Neural cell (in vitro differentiated cells): Measurements from ENCODE around the gene LRRC4. TPM values are rescaled to one million over a fixed set of nuclear protein-coding genes. Genes with fewer than 3 reads are reported as not detected.
A peak's percentile ranks its signal among the peaks of the same experiment; 100 is the strongest.

Experiments used
- H2AFZ ChIP-seq: fragments of 200-600, 300-800 bp; sonication (generic), shearing (Covaris generic); 2 replicates; pipeline ENCODE4 v1.6.0; 2014; ENCODE audit warnings: low read depth, mild to moderate bottlenecking, antibody characterized with exemption, low read length, moderate library complexity
- H3F3A ChIP-seq: fragments of 200-600 bp; shearing (Covaris generic); 2 replicates; pipeline ENCODE4 v1.6.1; 2016; ENCODE audit warnings: mild to moderate bottlenecking, moderate library complexity, mixed read lengths, antibody characterized with exemption, low read length; ENCODE audit not compliant: insufficient read depth, poor library complexity, severe bottlenecking
- H3K27ac ChIP-seq: fragments of 200-600, 300-800 bp; sonication (generic), shearing (Covaris generic); 2 replicates; pipeline ENCODE4 v1.5.1; 2014; ENCODE audit warnings: mild to moderate bottlenecking, low read length, moderate library complexity
- H3K27me3 ChIP-seq: fragments of 300-800, 200-600 bp; sonication (generic), shearing (Covaris generic); 2 replicates; pipeline ENCODE4 v1.6.0; 2014; ENCODE audit warnings: mild to moderate bottlenecking, low read depth, low read length, moderate library complexity; ENCODE audit not compliant: insufficient read depth
- H3K36me3 ChIP-seq: fragments of 300-800, 200-600 bp; sonication (generic), shearing (Covaris generic); 2 replicates; pipeline ENCODE4 v1.5.1; 2014; ENCODE audit warnings: mild to moderate bottlenecking, antibody characterized with exemption, low read length, moderate library complexity; ENCODE audit not compliant: insufficient read depth
- H3K4me2 ChIP-seq: fragments of 300-800, 200-600 bp; sonication (generic), shearing (Covaris generic); 2 replicates; pipeline ENCODE4 v1.6.0; 2014; ENCODE audit warnings: mild to moderate bottlenecking, low read length
- H3K4me3 ChIP-seq: fragments of 300-800, 200-600 bp; sonication (generic), shearing (Covaris generic); 2 replicates; pipeline ENCODE4 v1.5.1; 2014; ENCODE audit warnings: mild to moderate bottlenecking, low read length, moderate library complexity
- H3K79me2 ChIP-seq: fragments of 200-600 bp; shearing (Covaris generic); replicated peaks from 2 replicates; pipeline ENCODE4 v1.6.0; 2014; ENCODE audit warnings: mild to moderate bottlenecking, low read length, moderate library complexity; ENCODE audit not compliant: insufficient read depth
- H3K9ac ChIP-seq: fragments of 300-800, 200-600 bp; sonication (generic), shearing (Covaris generic); 2 replicates; pipeline ENCODE4 v1.6.1; 2016; ENCODE audit warnings: mild to moderate bottlenecking, low read length, mixed read lengths
- H3K9me2 ChIP-seq: fragments of 200-600 bp; shearing (Covaris generic); 2 replicates; pipeline ENCODE4 v1.6.1; 2016; ENCODE audit warnings: mild to moderate bottlenecking, low read length, mixed read lengths; ENCODE audit not compliant: insufficient read depth
- H3K9me3 ChIP-seq: fragments of 200-600, 300-800 bp; sonication (generic), shearing (Covaris generic); 2 replicates; pipeline ENCODE4 v1.6.1; 2016; ENCODE audit warnings: mild to moderate bottlenecking, mixed run types, low read length, moderate library complexity, mixed read lengths
- H4K20me1 ChIP-seq: fragments of 200-600 bp; shearing (Covaris generic); 2 replicates; pipeline ENCODE4 v1.6.1; 2016; ENCODE audit warnings: mild to moderate bottlenecking, mixed run types; ENCODE audit not compliant: insufficient read depth
- CTCF ChIP-seq: fragments of 450-650 bp; IDR thresholded peaks from 2 replicates; pipeline ENCODE4 v1.5.1; 2014; ENCODE audit warnings: antibody characterized with exemption, mild to moderate bottlenecking, moderate library complexity; ENCODE audit not compliant: poor library complexity, severe bottlenecking
- EP300 ChIP-seq: fragments of 450-650 bp; conservative IDR thresholded peaks from 2 replicates; pipeline ENCODE4 v1.6.1; 2014; ENCODE audit warnings: antibody characterized with exemption, mild to moderate bottlenecking, moderate library complexity; ENCODE audit not compliant: poor library complexity, severe bottlenecking
- EZH2 ChIP-seq: fragments of 200-600, 300-800 bp; shearing (Covaris generic), sonication (generic); IDR thresholded peaks from 2 replicates; pipeline ENCODE4 v1.6.1; 2014; ENCODE audit warnings: antibody characterized with exemption, low read length, borderline replicate concordance, mild to moderate bottlenecking; ENCODE audit not compliant: insufficient read depth, poor library complexity, severe bottlenecking
- MXI1 ChIP-seq: fragments of 450-650 bp; conservative IDR thresholded peaks from 2 replicates; pipeline ENCODE4 v1.6.1; 2014; ENCODE audit warnings: antibody characterized with exemption, mild to moderate bottlenecking; ENCODE audit not compliant: poor library complexity, severe bottlenecking
- POLR2AphosphoS5 ChIP-seq: IDR thresholded peaks from 2 replicates; pipeline ENCODE4 v1.6.1; 2012
- RAD21 ChIP-seq: fragments of 450-650 bp; conservative IDR thresholded peaks from 2 replicates; pipeline ENCODE4 v1.6.1; 2014; ENCODE audit warnings: antibody characterized with exemption, mild to moderate bottlenecking, moderate library complexity
- SMC3 ChIP-seq: fragments of 450-650 bp; conservative IDR thresholded peaks from 2 replicates; pipeline ENCODE4 v1.6.1; 2014; ENCODE audit warnings: antibody characterized with exemption, mild to moderate bottlenecking, moderate library complexity; ENCODE audit not compliant: poor library complexity
- TAF1 ChIP-seq: IDR thresholded peaks from 2 replicates; pipeline ENCODE4 v1.6.1; 2012; ENCODE audit warnings: low read depth
- polyA minus RNA-seq: library from RNA; depleted of rRNA, polyadenylated mRNA; stranded (reverse); fragments of >200 nt; gene quantifications from 2 replicates; pipeline ENCODE4 v1.2.3, GENCODE V29; 2014
- polyA plus RNA-seq: library from polyadenylated mRNA; depleted of rRNA; stranded (reverse); fragments of >200 nt; gene quantifications from 2 replicates; pipeline ENCODE4 v1.2.3, GENCODE V29; 2014
- TF ChIP-seq, protein P1 (sequence below): IDR thresholded peaks from 2 replicates; pipeline ENCODE4 v1.6.1; 2012; ENCODE audit warnings: borderline replicate concordance

LRRC4 gene, protein sequence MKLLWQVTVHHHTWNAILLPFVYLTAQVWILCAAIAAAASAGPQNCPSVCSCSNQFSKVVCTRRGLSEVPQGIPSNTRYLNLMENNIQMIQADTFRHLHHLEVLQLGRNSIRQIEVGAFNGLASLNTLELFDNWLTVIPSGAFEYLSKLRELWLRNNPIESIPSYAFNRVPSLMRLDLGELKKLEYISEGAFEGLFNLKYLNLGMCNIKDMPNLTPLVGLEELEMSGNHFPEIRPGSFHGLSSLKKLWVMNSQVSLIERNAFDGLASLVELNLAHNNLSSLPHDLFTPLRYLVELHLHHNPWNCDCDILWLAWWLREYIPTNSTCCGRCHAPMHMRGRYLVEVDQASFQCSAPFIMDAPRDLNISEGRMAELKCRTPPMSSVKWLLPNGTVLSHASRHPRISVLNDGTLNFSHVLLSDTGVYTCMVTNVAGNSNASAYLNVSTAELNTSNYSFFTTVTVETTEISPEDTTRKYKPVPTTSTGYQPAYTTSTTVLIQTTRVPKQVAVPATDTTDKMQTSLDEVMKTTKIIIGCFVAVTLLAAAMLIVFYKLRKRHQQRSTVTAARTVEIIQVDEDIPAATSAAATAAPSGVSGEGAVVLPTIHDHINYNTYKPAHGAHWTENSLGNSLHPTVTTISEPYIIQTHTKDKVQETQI
- polyA plus RNA-seq (15.7 and 15.8 TPM in 2 replicates), polyA minus RNA-seq (31.2 and 34.7 TPM in 2 replicates)

DNA sequence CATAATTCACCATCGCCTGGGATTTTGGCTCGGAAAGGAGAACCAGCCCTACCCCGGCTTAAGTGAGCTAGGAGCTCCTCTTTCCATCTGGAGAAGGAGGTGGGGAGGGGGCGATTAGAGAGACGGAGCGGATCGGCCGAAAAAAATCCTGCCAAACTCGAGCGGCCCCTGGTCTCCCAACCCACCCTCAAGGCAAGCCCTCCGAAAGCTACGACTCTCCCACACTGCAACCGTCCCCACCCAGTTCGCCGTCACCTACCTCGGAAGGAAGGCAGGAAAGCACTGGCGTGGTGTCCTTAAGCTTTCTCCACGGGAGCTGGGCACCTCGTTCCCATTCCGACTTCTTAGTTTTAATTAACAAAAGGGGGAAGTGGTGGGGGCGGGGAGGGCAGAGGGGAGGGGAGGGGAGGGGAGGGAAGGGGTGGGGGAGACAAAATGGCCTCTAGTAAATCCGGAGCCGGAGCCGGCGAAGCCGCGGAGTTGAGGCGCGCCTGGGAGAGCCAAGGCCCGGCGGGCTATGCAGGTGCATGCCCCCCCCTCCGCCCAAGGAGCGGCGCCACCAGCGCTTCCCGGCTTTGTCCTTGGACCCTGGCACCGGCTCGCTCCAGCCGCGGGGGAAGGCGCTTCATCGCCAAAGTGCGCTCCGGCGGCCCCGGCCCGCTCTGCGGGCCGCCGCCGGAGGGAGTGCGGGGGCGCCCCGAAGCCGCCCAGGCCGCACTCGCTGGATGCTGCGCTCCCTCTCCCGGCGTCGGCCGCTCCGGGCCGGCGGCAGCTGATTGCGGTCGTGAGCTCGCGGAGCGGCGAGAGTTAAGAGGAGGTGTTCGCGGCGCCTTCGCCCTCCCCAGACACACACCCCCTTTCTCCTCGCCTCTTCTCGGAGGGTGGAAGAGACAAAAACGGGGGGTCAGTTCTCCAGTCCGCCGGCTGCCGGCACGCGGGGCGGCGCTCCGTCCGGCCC, at the start of gene LRRC4:
Gene LRRC4 (minus strand): TSS at position 784 of the 958 bp plus-strand sequence. CDS start 797 bp downstream, outside the sequence.
- H3K27me3 ChIP-seq, result no peaks in the 10 kb centered on the region
- H3K4me2 ChIP-seq, result peak within 1 kb of the TSS; percentile 78
- no peaks in the 10 kb centered on the region for H3K9me2 ChIP-seq
- H3K4me3 ChIP-seq, result peak within 1 kb of the TSS; percentile 90
- H3K79me2 ChIP-seq, result peaks cover 48% of the 10 kb centered on the region
- H2AFZ ChIP-seq, result no peak within 1 kb of the TSS
- TF ChIP-seq RAD21 (peak; percentile 19), EZH2 (no peak)
- peak within 1 kb of the TSS; percentile 82 for H3K27ac ChIP-seq
- H4K20me1 ChIP-seq, result peaks cover 9% of the 10 kb centered on the region
- H3K9me3 ChIP-seq, result no peaks in the 10 kb centered on the region
- peak within 1 kb of the TSS; percentile 89 for H3K9ac ChIP-seq
- no peaks in the 10 kb centered on the region for H3F3A ChIP-seq
- peaks cover 7% of the 10 kb centered on the region for H3K36me3 ChIP-seq

- Histone ChIP-seq H3F3A (no peaks in the 10 kb centered on the region), H3K4me3 (no peak overlapping the region), H4K20me1 (no peaks in the 10 kb centered on the region)
These were observed 48.9 kb upstream of the LRRC4 start for GRCh38 chr7:128080169-128080568.

More at GRCh38 chr7:128080169-128080568, 48.9 kb upstream of the LRRC4 start:
- H3K27ac ChIP-seq, result no peak overlapping the region
- H3K27me3 ChIP-seq, result no peaks in the 10 kb centered on the region
- H3K36me3 ChIP-seq, result no peaks in the 10 kb centered on the region
- no peaks in the 10 kb centered on the region for H3K9me2 ChIP-seq
- no peaks in the 10 kb centered on the region for H3K79me2 ChIP-seq
- H3K9me3 ChIP-seq, result no peaks in the 10 kb centered on the region
- H3K4me2 ChIP-seq, result no peak overlapping the region
- H3K9ac ChIP-seq, result no peak overlapping the region
- TF ChIP-seq POLR2AphosphoS5 (no peak), CTCF (no peak), MXI1 (no peak), SMC3 (no peak), EP300 (no peak), RAD21 (no peak), TAF1 (no peak), EZH2 (no peak)
- TF ChIP-seq, protein P1, sequence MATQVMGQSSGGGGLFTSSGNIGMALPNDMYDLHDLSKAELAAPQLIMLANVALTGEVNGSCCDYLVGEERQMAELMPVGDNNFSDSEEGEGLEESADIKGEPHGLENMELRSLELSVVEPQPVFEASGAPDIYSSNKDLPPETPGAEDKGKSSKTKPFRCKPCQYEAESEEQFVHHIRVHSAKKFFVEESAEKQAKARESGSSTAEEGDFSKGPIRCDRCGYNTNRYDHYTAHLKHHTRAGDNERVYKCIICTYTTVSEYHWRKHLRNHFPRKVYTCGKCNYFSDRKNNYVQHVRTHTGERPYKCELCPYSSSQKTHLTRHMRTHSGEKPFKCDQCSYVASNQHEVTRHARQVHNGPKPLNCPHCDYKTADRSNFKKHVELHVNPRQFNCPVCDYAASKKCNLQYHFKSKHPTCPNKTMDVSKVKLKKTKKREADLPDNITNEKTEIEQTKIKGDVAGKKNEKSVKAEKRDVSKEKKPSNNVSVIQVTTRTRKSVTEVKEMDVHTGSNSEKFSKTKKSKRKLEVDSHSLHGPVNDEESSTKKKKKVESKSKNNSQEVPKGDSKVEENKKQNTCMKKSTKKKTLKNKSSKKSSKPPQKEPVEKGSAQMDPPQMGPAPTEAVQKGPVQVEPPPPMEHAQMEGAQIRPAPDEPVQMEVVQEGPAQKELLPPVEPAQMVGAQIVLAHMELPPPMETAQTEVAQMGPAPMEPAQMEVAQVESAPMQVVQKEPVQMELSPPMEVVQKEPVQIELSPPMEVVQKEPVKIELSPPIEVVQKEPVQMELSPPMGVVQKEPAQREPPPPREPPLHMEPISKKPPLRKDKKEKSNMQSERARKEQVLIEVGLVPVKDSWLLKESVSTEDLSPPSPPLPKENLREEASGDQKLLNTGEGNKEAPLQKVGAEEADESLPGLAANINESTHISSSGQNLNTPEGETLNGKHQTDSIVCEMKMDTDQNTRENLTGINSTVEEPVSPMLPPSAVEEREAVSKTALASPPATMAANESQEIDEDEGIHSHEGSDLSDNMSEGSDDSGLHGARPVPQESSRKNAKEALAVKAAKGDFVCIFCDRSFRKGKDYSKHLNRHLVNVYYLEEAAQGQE, result no peak
- no peak overlapping the region for H2AFZ ChIP-seq
